LNCAP (cell line): ENCODE data around the gene PDE4D.

Experiments used
- TF ChIP-seq, protein P1 (sequence below): fragments of 450-650 bp; IDR thresholded peaks from 2 replicates; pipeline ENCODE4 v1.5.1; 2017; ENCODE audit warnings: mild to moderate bottlenecking

PDE4D gene

DNA sequence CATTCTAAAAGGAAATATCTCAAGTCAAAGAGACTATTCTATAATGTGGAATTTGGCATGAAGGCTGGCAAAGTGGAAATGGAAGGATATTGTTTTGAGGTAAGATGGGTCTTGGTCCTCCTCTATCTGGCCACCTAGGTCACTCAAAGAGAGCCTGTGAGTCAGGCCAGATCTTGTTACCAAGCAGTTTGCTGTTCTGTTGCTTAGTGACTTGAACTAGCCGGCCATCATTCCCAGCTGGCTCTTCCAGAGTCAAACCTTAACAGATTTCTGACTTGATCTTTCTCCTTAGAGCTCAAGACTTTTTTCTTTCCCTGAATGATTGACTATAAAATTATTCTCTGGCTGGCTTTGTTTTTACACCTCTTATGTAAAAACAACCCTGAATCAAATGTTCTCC is 136.1 kb downstream of the PDE4D start:
- TF ChIP-seq, protein P1, sequence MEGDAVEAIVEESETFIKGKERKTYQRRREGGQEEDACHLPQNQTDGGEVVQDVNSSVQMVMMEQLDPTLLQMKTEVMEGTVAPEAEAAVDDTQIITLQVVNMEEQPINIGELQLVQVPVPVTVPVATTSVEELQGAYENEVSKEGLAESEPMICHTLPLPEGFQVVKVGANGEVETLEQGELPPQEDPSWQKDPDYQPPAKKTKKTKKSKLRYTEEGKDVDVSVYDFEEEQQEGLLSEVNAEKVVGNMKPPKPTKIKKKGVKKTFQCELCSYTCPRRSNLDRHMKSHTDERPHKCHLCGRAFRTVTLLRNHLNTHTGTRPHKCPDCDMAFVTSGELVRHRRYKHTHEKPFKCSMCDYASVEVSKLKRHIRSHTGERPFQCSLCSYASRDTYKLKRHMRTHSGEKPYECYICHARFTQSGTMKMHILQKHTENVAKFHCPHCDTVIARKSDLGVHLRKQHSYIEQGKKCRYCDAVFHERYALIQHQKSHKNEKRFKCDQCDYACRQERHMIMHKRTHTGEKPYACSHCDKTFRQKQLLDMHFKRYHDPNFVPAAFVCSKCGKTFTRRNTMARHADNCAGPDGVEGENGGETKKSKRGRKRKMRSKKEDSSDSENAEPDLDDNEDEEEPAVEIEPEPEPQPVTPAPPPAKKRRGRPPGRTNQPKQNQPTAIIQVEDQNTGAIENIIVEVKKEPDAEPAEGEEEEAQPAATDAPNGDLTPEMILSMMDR, result no peak

DNA sequence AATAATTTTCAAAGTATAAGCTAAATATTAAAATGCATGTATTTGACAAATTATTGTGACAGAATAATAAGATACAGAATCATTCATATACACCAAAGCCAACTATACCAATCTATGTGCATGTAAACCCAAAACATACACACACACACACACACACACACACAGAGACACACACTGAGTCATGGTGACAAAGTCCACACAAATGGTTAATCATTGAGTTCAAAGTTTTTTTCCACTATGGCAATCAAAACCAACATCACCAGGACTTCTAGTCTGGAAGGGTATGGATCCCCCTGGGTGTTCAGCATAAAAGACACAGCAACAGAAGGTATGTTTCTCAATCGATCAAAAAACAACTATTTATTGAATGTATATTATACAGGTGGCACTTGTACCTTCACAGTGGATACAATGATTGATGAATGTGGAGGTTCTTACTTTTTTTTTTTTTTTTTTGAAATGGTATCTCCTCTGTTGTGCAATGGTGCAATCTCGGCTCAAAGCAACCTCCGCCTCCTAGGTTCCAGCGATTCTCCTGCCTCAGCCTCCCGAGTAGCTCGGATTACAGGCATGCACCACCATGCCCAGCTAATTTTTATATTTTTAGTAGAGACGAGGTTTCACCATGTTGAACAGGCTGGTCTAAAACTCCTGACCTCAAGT is 137.0 kb downstream of the PDE4D start:
- TF ChIP-seq, protein P1, result no peak

DNA sequence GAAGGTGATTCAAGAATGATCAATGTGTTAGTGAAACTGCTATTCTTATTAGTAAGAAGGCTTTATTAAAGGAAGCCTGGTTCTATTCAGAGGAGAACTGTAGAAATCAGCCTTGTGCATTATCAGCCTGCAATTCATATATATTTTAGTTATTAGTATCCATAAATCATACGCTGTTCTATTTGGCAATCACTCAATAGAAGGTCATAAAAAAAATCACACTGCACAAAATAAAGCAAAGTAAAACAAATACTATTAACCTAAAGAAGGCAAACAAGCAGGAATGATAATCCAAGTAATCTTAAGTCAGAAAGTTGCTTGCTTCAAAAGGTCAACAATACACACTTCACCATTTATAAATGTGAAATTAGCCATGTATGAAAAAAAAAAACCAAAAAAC is 138.1 kb downstream of the PDE4D start:
- TF ChIP-seq, protein P1, result no peak

DNA sequence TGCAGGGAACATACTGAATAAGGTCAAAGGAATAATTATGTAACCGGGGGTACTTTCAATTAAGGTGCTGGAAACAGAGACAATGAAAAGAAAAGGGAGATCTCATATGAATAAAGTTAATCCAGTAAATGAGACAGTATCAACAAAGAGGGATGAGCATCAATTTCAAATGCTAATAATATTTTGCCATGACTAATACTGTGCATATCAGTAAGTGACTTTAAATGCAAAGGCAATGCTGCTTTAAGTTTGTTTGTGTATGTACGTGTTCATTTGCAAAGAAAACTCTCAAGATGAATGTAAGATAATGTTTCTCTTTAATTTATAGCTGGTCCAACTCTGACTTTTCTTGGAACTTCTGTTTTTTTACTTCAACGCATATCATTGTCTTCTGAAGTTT is 139.9 kb downstream of the PDE4D start:
- TF ChIP-seq, protein P1, result no peak

DNA sequence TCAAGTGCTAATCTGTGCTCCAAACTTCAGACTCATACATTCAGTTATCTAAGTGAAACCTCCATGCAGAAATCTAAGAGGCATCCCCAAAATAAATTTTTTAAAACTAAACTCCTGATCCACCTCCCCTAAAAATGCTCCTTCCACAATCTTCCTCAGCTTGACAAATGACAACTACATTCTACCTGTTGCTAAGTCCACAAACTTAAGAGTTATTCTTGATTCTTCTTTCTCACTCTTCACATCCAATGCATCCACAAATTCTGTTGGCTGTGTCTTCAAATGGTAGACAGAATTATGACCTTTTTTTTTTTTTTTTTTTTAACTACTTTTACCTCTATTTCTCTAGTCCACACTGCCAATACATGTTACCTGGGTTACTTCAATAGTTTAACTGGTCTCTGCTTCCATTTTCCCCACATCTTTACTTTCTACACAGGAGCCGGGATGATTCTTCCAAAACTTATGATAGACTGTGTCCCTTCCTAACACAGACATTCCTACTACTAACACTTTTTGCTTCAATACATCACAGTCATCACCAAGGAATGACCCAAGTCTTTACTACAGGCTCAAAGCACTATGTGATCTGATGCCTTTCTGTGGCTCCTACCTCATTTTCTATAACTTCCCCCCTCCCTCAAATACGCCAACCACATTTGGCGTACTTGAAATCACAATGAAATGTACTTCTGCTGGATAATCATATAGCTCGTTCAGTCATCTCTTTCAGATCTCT is 143.6 kb downstream of the PDE4D start:
- TF ChIP-seq, protein P1, result no peak

DNA sequence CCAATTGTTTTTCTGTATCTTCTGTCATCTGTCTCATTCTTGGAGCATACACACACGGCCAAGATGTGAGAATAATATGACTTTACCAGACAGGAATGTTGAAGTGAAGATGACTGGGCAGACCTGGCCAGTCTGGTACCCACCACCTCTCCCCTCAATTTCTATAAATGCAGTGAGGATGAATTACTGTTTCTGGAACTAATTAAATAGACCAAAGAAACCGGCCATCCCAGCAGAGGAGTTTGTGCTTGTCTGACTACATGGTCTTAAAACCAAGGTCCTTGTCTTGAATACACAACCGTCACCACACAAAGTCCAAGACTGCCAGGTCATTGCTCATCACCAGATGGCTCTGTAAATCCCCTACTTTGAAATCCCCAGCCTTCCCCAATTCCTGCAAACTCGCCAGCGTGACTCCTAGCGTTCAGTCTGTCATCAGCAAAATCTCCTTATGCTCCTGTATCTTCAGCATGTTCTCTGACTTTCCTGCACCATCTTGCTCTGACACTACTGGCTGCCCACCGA is 147.2 kb downstream of the PDE4D start:
- TF ChIP-seq, protein P1, result no peak

DNA sequence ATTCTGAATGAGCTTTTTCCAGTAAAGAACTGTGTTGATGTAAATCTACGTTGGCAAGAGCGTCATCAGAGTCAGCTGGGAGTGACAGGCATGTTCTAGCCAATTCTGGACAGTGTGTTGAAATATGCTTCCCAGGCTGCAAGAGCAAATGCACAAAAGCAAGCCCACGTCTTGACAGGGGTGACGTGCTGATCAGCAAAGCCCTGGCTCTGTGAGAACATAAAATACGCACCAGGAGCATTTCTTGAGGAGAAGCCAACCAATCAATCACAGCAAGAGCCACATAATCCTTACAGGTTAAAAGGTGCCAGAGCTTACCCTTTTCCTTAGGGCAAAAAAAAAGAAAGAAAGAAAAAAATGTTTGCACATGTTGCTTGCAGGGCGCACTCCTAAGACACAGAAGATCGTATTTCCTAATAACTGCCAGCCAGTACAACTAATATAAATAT is 148.1 kb downstream of the PDE4D start:
- TF ChIP-seq, protein P1, result no peak
